ENCODE data around the gene CD79B. TPM values are rescaled to one million over a fixed set of nuclear protein-coding genes. Genes with fewer than 3 reads are reported as not detected.

CD79B gene
- polyA plus RNA-seq, 1 donor from 2014 or later: not detected

GRCh38 chr17:63962298-63962744 is 30.2 kb upstream of the CD79B start:
- H3K9ac ChIP-seq (ENCODE audit: low read length): no peak overlapping the region
- TF ChIP-seq EZH2 (IDR thresholded peaks at IDR 0.05; ENCODE audit: borderline replicate concordance, insufficient read depth, low read length, poor library complexity, severe bottlenecking): no peak
- no peak for TF ChIP-seq SMC3 (conservative IDR thresholded peaks at IDR 0.05; ENCODE audit: poor library complexity)
- TF ChIP-seq REST (IDR thresholded peaks at IDR 0.05; ENCODE audit: borderline replicate concordance): no peak
- TF ChIP-seq CTCF (IDR thresholded peaks at IDR 0.05; ENCODE audit: poor library complexity, severe bottlenecking): no peak
- TF ChIP-seq RAD21 (conservative IDR thresholded peaks at IDR 0.05): no peak
- TF ChIP-seq MXI1 (conservative IDR thresholded peaks at IDR 0.05; ENCODE audit: poor library complexity, severe bottlenecking): no peak
- no peaks in the 10 kb centered on the region for H3K9me3 ChIP-seq (ENCODE audit: low read length)
- no peaks in the 10 kb centered on the region for H3K36me3 ChIP-seq (ENCODE audit: insufficient read depth, low read length)
- no peaks in the 10 kb centered on the region for H3K27me3 ChIP-seq (ENCODE audit: insufficient read depth, low read depth, low read length)
- H4K20me1 ChIP-seq (ENCODE audit: insufficient read depth): no peaks in the 10 kb centered on the region
- H3K4me3 ChIP-seq (ENCODE audit: low read length): no peak overlapping the region
- no peaks in the 10 kb centered on the region for H3K9me2 ChIP-seq (ENCODE audit: insufficient read depth, low read length)
- no peaks in the 10 kb centered on the region for H3F3A ChIP-seq (ENCODE audit: insufficient read depth, low read length, poor library complexity, severe bottlenecking)
- H2AFZ ChIP-seq (ENCODE audit: low read depth, low read length): no peak overlapping the region
- H3K79me2 ChIP-seq (replicated peaks; ENCODE audit: insufficient read depth, low read length): no peaks in the 10 kb centered on the region
- H3K4me2 ChIP-seq (ENCODE audit: low read length): no peak overlapping the region
- H3K27ac ChIP-seq (ENCODE audit: low read length): no peak overlapping the region

- no peaks in the 10 kb centered on the region for H4K20me1 ChIP-seq (ENCODE audit: insufficient read depth)
- H3K27ac ChIP-seq (ENCODE audit: low read length): no peak overlapping the region
- H3F3A ChIP-seq (ENCODE audit: insufficient read depth, low read length, poor library complexity, severe bottlenecking): no peaks in the 10 kb centered on the region
- H3K9me2 ChIP-seq (ENCODE audit: insufficient read depth, low read length): no peaks in the 10 kb centered on the region
- no peaks in the 10 kb centered on the region for H3K79me2 ChIP-seq (replicated peaks; ENCODE audit: insufficient read depth, low read length)
- no peaks in the 10 kb centered on the region for H3K36me3 ChIP-seq (ENCODE audit: insufficient read depth, low read length)
- H2AFZ ChIP-seq (ENCODE audit: low read depth, low read length): no peak overlapping the region
- no peaks in the 10 kb centered on the region for H3K27me3 ChIP-seq (ENCODE audit: insufficient read depth, low read depth, low read length)
- no peaks in the 10 kb centered on the region for H3K9me3 ChIP-seq (ENCODE audit: low read length)
- no peak overlapping the region for H3K4me3 ChIP-seq (ENCODE audit: low read length)
- TF ChIP-seq REST (IDR thresholded peaks at IDR 0.05; ENCODE audit: borderline replicate concordance) (no peak), EZH2 (IDR thresholded peaks at IDR 0.05; ENCODE audit: borderline replicate concordance, insufficient read depth, low read length, poor library complexity, severe bottlenecking) (no peak), TAF1 (IDR thresholded peaks at IDR 0.05; ENCODE audit: low read depth) (no peak)
- no peak overlapping the region for H3K9ac ChIP-seq (ENCODE audit: low read length)
- no peak overlapping the region for H3K4me2 ChIP-seq (ENCODE audit: low read length)
Measured at GRCh38 chr17:63961355-63962212, 29.5 kb upstream of the CD79B start.

Data from neural cell (in vitro differentiated cells).